B cell (primary cell): Measurements from ENCODE around the gene BRMS1. TPM values are rescaled to one million over a fixed set of nuclear protein-coding genes. Genes with fewer than 3 reads are reported as not detected.

Source experiments
- ATAC-seq: fragments of 200-7000 bp; cut with Tn5 transposase; one replicate; pipeline ENCODE4 v1.10.0; 2021; ENCODE audit warnings: low read depth, mild to moderate bottlenecking, moderate number of reproducible peaks, moderate library complexity
- CTCF ChIA-PET: fragments of 350-600 bp; sonication (Branson Sonifier 250); formaldehyde crosslinking; loops from one replicate; lab custom pipeline; 2021; ENCODE audit warnings: antibody characterized with exemption, inconsistent platforms; lab: Charles Lee
- POLR2A ChIA-PET: fragments of 350-600 bp; sonication (Branson Sonifier 250); formaldehyde crosslinking; loops from one replicate; lab custom pipeline; 2021; ENCODE audit warnings: antibody characterized with exemption; lab: Charles Lee
- DNase-seq: peaks from one replicate; pipeline ENCODE4 v3.0.0; 2013
- H2AFZ ChIP-seq: 2 replicates; pipeline ENCODE4 v1.6.1; 2012; ENCODE audit warnings: mild to moderate bottlenecking, low read depth, low read length; ENCODE audit not compliant: insufficient read depth, poor library complexity, severe bottlenecking
- H3K27ac ChIP-seq, 2 donors: 1 replicate in 1 of 2; 2 replicates in 1 of 2; pipeline ENCODE4 v1.5.1; 2012 to 2013; ENCODE audit warnings: low read length in 2 of 2, mild to moderate bottlenecking in 2 of 2, moderate library complexity in 1 of 2
- H3K27me3 ChIP-seq, 4 experiments: fragments of 200-600 bp in 1 of 4; sonication (generic) in 1 of 4; replicated peaks in 1 of 4; 1 replicate in 2 of 4; 2 replicates in 2 of 4; pipeline versions ENCODE4 v1.6.1 to v1.7.0; 2013 to 2016; ENCODE audit warnings: low read length in 3 of 4, mild to moderate bottlenecking in 2 of 4, mixed read lengths in 1 of 4, moderate library complexity in 1 of 4; ENCODE audit not compliant: insufficient read depth in 4 of 4, control insufficient read depth in 3 of 4; ENCODE audit errors: control extremely low read depth in 1 of 4
- H3K36me3 ChIP-seq, 2 experiments: replicated peaks in 1 of 2; 1 replicate in 1 of 2; 2 replicates in 1 of 2; pipeline versions ENCODE4 v1.6.1 to v1.7.1; 2013; ENCODE audit warnings: low read length in 1 of 2; ENCODE audit not compliant: insufficient read depth in 2 of 2, control insufficient read depth in 1 of 2; ENCODE audit errors: control extremely low read depth in 1 of 2, extremely low read depth in 1 of 2
- H3K4me1 ChIP-seq, 2 donors: fragments of 200-600 bp in 1 of 2; sonication (generic) in 1 of 2; 1 replicate in 1 of 2; 2 replicates in 1 of 2; pipeline versions ENCODE4 v1.5.1 to v1.6.1; 2013 to 2017; ENCODE audit warnings: low read length in 2 of 2; ENCODE audit not compliant: control insufficient read depth in 2 of 2, insufficient read depth in 2 of 2
- H3K4me2 ChIP-seq: replicated peaks from 2 replicates; pipeline ENCODE3; 2012; ENCODE audit warnings: mild to moderate bottlenecking, low read depth, low read length; ENCODE audit not compliant: poor library complexity, severe bottlenecking
- H3K4me3 ChIP-seq, 5 experiments: fragments of 200-600 bp in 1 of 5; sonication (generic) in 1 of 5; 1 replicate in 3 of 5; 2 replicates in 2 of 5; pipeline versions ENCODE4 v1.5.1 to v1.7.0; 2011 to 2016; ENCODE audit warnings: low read length in 4 of 5, mild to moderate bottlenecking in 4 of 5, low read depth in 2 of 5, control low read depth in 1 of 5, moderate library complexity in 1 of 5; ENCODE audit not compliant: insufficient read depth in 1 of 5; ENCODE audit errors: control extremely low read depth in 1 of 5, extremely low read depth in 1 of 5
- H3K79me2 ChIP-seq: fragments of 200-600 bp; sonication (generic); one replicate; pipeline ENCODE4 v1.6.0; 2016; ENCODE audit warnings: low read length; ENCODE audit not compliant: control insufficient read depth, insufficient read depth
- H3K9ac ChIP-seq: fragments of 200-600 bp; sonication (generic); 2 replicates; pipeline ENCODE4 v1.6.1; 2017; ENCODE audit warnings: mild to moderate bottlenecking, low read length, moderate library complexity
- H3K9me3 ChIP-seq, 3 donors: one replicate each; pipeline versions ENCODE4 v1.6.1 to v1.7.1; 2013; ENCODE audit warnings: low read length in 2 of 3; ENCODE audit not compliant: control insufficient read depth in 2 of 3, insufficient read depth in 1 of 3; ENCODE audit errors: control extremely low read depth in 1 of 3
- H4K20me1 ChIP-seq: 2 replicates; pipeline ENCODE4 v1.6.0; 2012; ENCODE audit warnings: mild to moderate bottlenecking, low read length; ENCODE audit not compliant: insufficient read depth, control insufficient read depth, poor library complexity, severe bottlenecking
- H3K27ac Mint-ChIP-seq: one replicate; pipeline ENCODE4 v1.8.0; 2021; ENCODE audit warnings: mixed read lengths
- H3K27me3 Mint-ChIP-seq: one replicate; pipeline ENCODE4 v1.8.0; 2021; ENCODE audit warnings: mixed read lengths
- H3K4me1 Mint-ChIP-seq: one replicate; pipeline ENCODE4 v1.8.0; 2021; ENCODE audit warnings: mixed read lengths
- H3K4me3 Mint-ChIP-seq: one replicate; pipeline ENCODE4 v1.8.0; 2021; ENCODE audit warnings: mixed read lengths
- H3K9me3 Mint-ChIP-seq: one replicate; pipeline ENCODE4 v1.8.0; 2022; ENCODE audit warnings: mixed read lengths; ENCODE audit not compliant: insufficient read depth
- CTCF ChIP-seq: fragments of 200-600 bp; IDR thresholded peaks from one replicate; pipeline ENCODE4 v1.8.0; 2022; ENCODE audit warnings: antibody characterized with exemption, mild to moderate bottlenecking
- EZH2 ChIP-seq: IDR thresholded peaks from 2 replicates; pipeline ENCODE4 v1.6.1; 2012; ENCODE audit warnings: borderline replicate concordance, low read depth, mild to moderate bottlenecking, moderate library complexity, low read length; ENCODE audit not compliant: insufficient read depth, poor library complexity, severe bottlenecking
- WGBS: methylation state at CpG from one replicate; pipeline ENCODE4 v1.1.5; 2013; ENCODE audit warnings: missing lambda C conversion rate; ENCODE audit not compliant: insufficient coverage; 5-methylcytosine and 5-hydroxymethylcytosine counted together
- intact Hi-C: fragments of 100-400 bp; cut with micrococcal nuclease; formaldehyde crosslinking; loops from one replicate; pipeline ENCODE4 v1.10.0; 2022
- polyA plus RNA-seq: library from polyadenylated mRNA; depleted of rRNA; stranded (reverse); fragments of >200 nt; gene quantifications from 2 replicates; pipeline ENCODE4 v1.2.3, GENCODE V29; 2012
- total RNA-seq, 2 donors: library from RNA; stranded (reverse); fragments of 120-200 nt in 1 of 2; gene quantifications; 1 replicate in 1 of 2; 2 replicates in 1 of 2; pipeline versions ENCODE4 v1.2.3 to v1.2.4, GENCODE V29; 2013 to 2022

BRMS1 gene
- total and polyA plus RNA-seq, 2 donors (not counting 1 experiment from before 2014, with no cell fraction given): 51.2 to 58.3 TPM

- Histone ChIP-seq H3K27ac (no peak overlapping the region), H2AFZ (no peak overlapping the region), H4K20me1 (no peaks in the 10 kb centered on the region), H3K79me2 (no peaks in the 10 kb centered on the region), H3K36me3 (no peaks in the 10 kb centered on the region), H3K27me3 (no peaks in the 10 kb centered on the region), H3K4me1 (no peaks in the 10 kb centered on the region), H3K9ac (no peak overlapping the region), H3K4me2 (no peak overlapping the region), H3K4me3 (no peak overlapping the region), H3K9me3 (no peaks in the 10 kb centered on the region)
- no peak for DNase-seq
- POLR2A ChIA-PET: no interaction called here
- Mint-ChIP-seq H3K9me3 (no peaks in the 10 kb centered on the region), H3K27me3 (peaks cover 13% of the 10 kb centered on the region), H3K27ac (no peak overlapping the region), H3K4me3 (no peak overlapping the region), H3K4me1 (no peaks in the 10 kb centered on the region)
- CTCF ChIA-PET: interaction anchor here (1.4 kb wide), 1 partner anchor 9 kb away, joined by 6 read pairs; no protein-coding TSS in a partner anchor
- ATAC-seq: no peak
- no peak for TF ChIP-seq CTCF
- no peak for TF ChIP-seq EZH2
- WGBS: 93% methylated on average over 9 of the region's 12 CpGs
- intact Hi-C loops: no loop called here
Observed at GRCh38 chr11:66302656-66303055, 42.2 kb downstream of the BRMS1 start.

DNA sequence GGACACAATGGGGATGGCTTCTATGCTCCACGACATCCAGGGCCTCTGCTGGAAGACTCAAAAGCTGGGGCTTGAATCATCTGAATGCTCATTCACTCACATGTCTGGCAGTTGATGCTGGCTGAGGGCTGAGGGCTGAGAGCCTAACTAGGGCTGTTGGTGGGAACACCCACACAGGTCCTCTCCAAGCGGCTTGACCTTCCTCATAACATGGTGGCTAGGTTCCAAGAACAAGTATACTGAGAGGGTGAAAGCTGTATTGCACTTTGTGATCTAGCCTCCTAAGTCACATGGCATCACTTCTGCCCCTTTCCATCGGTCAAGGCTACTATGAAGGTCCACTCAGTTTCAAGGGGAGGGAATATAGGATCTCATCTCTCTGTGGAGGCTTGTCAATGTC, 45.7 kb downstream of the BRMS1 start:
- no peaks in the 10 kb centered on the region for H3K27me3 ChIP-seq
- H3K27ac ChIP-seq: no peak overlapping the region
- no peak overlapping the region for H2AFZ ChIP-seq
- Mint-ChIP-seq H3K9me3 (no peaks in the 10 kb centered on the region), H3K27ac (no peak overlapping the region), H3K27me3 (peaks cover 10% of the 10 kb centered on the region), H3K4me1 (no peaks in the 10 kb centered on the region), H3K4me3 (no peak overlapping the region)
- intact Hi-C loops: no loop called here
- WGBS: 100% methylated on average over 1 of the region's 3 CpGs
- H3K36me3 ChIP-seq: no peaks in the 10 kb centered on the region
- H3K9me3 ChIP-seq: no peaks in the 10 kb centered on the region
- no peak overlapping the region for H3K4me2 ChIP-seq
- POLR2A ChIA-PET: no interaction called here
- H3K9ac ChIP-seq: no peak overlapping the region
- no peaks in the 10 kb centered on the region for H3K79me2 ChIP-seq
- H4K20me1 ChIP-seq: no peaks in the 10 kb centered on the region
- ATAC-seq (no peak), DNase-seq (no peak)
- no peak overlapping the region for H3K4me3 ChIP-seq
- CTCF ChIA-PET: no interaction called here
- TF ChIP-seq CTCF (no peak), EZH2 (no peak)
- no peaks in the 10 kb centered on the region for H3K4me1 ChIP-seq
